HepG2 (cell line): ENCODE measurements around the gene PSMA7. TPM values are rescaled to one million over a fixed set of nuclear protein-coding genes. Genes with fewer than 3 reads are reported as not detected.

Experiments
- DMTF1 ChIP-seq: sonication (generic); formaldehyde crosslinking; IDR thresholded peaks from 2 replicates; pipeline ENCODE4 v1.4.0; 2020; ENCODE audit warnings: mild to moderate bottlenecking, missing genetic modification reagents
- FOXK2 ChIP-seq: fragments of 450-650 bp; IDR thresholded peaks from 2 replicates; pipeline ENCODE4 v1.6.1; 2016
- GATAD1 ChIP-seq: IDR thresholded peaks from 2 replicates; pipeline ENCODE4 v1.6.1; 2016; ENCODE audit warnings: missing genetic modification reagents, missing compliant biosample characterization
- GFI1 ChIP-seq: sonication (generic); formaldehyde crosslinking; IDR thresholded peaks from 2 replicates; pipeline ENCODE4 v1.5.0; 2020; ENCODE audit warnings: missing genetic modification reagents, mild to moderate bottlenecking, borderline replicate concordance
- HCFC1 ChIP-seq: fragments of 150-350 bp; IDR thresholded peaks from 2 replicates; pipeline ENCODE4 v1.6.1; 2014; ENCODE audit warnings: low read depth, low read length
- HOXA5 ChIP-seq: sonication (generic); formaldehyde crosslinking; IDR thresholded peaks from 2 replicates; pipeline ENCODE4 v1.4.0; 2020; ENCODE audit warnings: missing genetic modification reagents
- KLF13 ChIP-seq: sonication (generic); formaldehyde crosslinking; IDR thresholded peaks from 2 replicates; pipeline ENCODE4 v1.4.0; 2020; ENCODE audit warnings: mild to moderate bottlenecking, missing genetic modification reagents
- MNT ChIP-seq: fragments of 450-650 bp; IDR thresholded peaks from 2 replicates; pipeline ENCODE4 v1.6.1; 2016
- NFKBIZ ChIP-seq: IDR thresholded peaks from 2 replicates; pipeline ENCODE4 v1.6.1; 2018; ENCODE audit warnings: missing genetic modification reagents, missing compliant biosample characterization
- PAX8 ChIP-seq: sonication (generic); formaldehyde crosslinking; IDR thresholded peaks from 2 replicates; pipeline ENCODE4 v1.8.0; 2022; ENCODE audit warnings: mild to moderate bottlenecking, missing genetic modification reagents, borderline replicate concordance
- SMAD9 ChIP-seq: sonication (generic); formaldehyde crosslinking; IDR thresholded peaks from 2 replicates; pipeline ENCODE4 v1.5.1; 2020; ENCODE audit warnings: mild to moderate bottlenecking, missing genetic modification reagents
- TFDP1 ChIP-seq: IDR thresholded peaks from 2 replicates; pipeline ENCODE4 v1.6.1; 2016; ENCODE audit warnings: missing compliant biosample characterization, missing genetic modification reagents, borderline replicate concordance
- ZBTB4 ChIP-seq: sonication (generic); formaldehyde crosslinking; IDR thresholded peaks from 2 replicates; pipeline ENCODE4 v1.4.0; 2020; ENCODE audit warnings: missing genetic modification reagents, mild to moderate bottlenecking, borderline replicate concordance
- ZNF251 ChIP-seq: sonication (generic); formaldehyde crosslinking; IDR thresholded peaks from 2 replicates; pipeline ENCODE4 v1.9.0; 2021; ENCODE audit warnings: mild to moderate bottlenecking, missing genetic modification reagents
- ZNF331 ChIP-seq: sonication (generic); formaldehyde crosslinking; IDR thresholded peaks from 2 replicates; pipeline ENCODE4 v1.4.0; 2020; ENCODE audit warnings: missing genetic modification reagents
- ZNF543 ChIP-seq: sonication (generic); formaldehyde crosslinking; IDR thresholded peaks from 2 replicates; pipeline ENCODE4 v1.4.0; 2020; ENCODE audit warnings: mild to moderate bottlenecking, missing genetic modification reagents
- ZNF552 ChIP-seq: sonication (generic); formaldehyde crosslinking; IDR thresholded peaks from 2 replicates; pipeline ENCODE4 v1.9.0; 2022; ENCODE audit warnings: missing genetic modification reagents, mild to moderate bottlenecking, borderline replicate concordance
- ZNF576 ChIP-seq: sonication (generic); formaldehyde crosslinking; IDR thresholded peaks from 2 replicates; pipeline ENCODE4 v1.4.0; 2020; ENCODE audit warnings: mild to moderate bottlenecking, missing genetic modification reagents
- ZUFSP ChIP-seq: sonication (generic); formaldehyde crosslinking; IDR thresholded peaks from 2 replicates; pipeline ENCODE4 v1.9.0; 2021; ENCODE audit warnings: missing genetic modification reagents, mild to moderate bottlenecking, borderline replicate concordance
- polyA plus RNA-seq, 8 experiments: library from polyadenylated mRNA; depleted of rRNA in 3 of 8; stranded (reverse) in 7 of 8; unstranded in 1 of 8; fragments of >200 nt; fragmentation: Illumina TruSeq in 4 of 8; extraction: Trizol in 4 of 8; gene quantifications; 2 replicates each; pipeline versions ENCODE4 v1.2.1 to v1.2.3, GENCODE V29; 2011 to 2016; ENCODE audit warnings: low read depth in 4 of 8, missing spikeins in 1 of 8, mixed read lengths in 1 of 8; ENCODE audit not compliant: insufficient read depth in 1 of 8
- total RNA-seq, 5 experiments: library from RNA; depleted of rRNA; stranded (reverse); fragments of >200 nt; fragmentation: Illumina TruSeq; extraction: Trizol; gene quantifications; 2 replicates each; pipeline ENCODE4 v1.2.3, GENCODE V29; 2016; ENCODE audit warnings: low read depth in 1 of 5

PSMA7 gene
- total and polyA plus RNA-seq, 2 of the 13 experiments (the other 11 are each of a cell fraction or from before 2014, with no cell fraction given): 531 to 631 TPM

- peak; percentile 76; the same call in 1 of the 2 replicates for TF ChIP-seq DMTF1
- peak; percentile 33; the same call in 1 of the 2 replicates for TF ChIP-seq ZNF331
- TF ChIP-seq HCFC1: no peak
- TF ChIP-seq HOXA5 (CRISPR knock-in tag): no peak
- peak; percentile 80 for TF ChIP-seq GFI1 (CRISPR knock-in tag)
- no peak for TF ChIP-seq PAX8 (CRISPR knock-in tag)
- TF ChIP-seq GATAD1: peak; percentile 49; the same call in 1 of the 2 replicates
- TF ChIP-seq KLF13 (CRISPR knock-in tag): 0 out of 2 replicates have a peak, but pooled peaks have one; percentile 15
- no peak for TF ChIP-seq ZNF543 (CRISPR knock-in tag)
- peak; percentile 91 for TF ChIP-seq TFDP1 (CRISPR knock-in tag)
- TF ChIP-seq ZNF251 (CRISPR knock-in tag): no peak
- TF ChIP-seq ZNF576 (CRISPR knock-in tag): no peak
- TF ChIP-seq FOXK2: peak; percentile 66; the same call in 1 of the 2 replicates
- no peak for TF ChIP-seq ZUFSP (CRISPR knock-in tag)
- TF ChIP-seq MNT: peak; percentile 89
- no peak for TF ChIP-seq SMAD9 (CRISPR knock-in tag)
- TF ChIP-seq ZNF552 (CRISPR knock-in tag): peak; percentile 29; the same call in 1 of the 2 replicates
- TF ChIP-seq NFKBIZ (CRISPR knock-in tag): 0 out of 2 replicates have a peak, but pooled peaks have one; percentile 44
- TF ChIP-seq ZBTB4 (CRISPR knock-in tag): no peak; the same call in 1 of the 2 replicates
These were observed 3.0 kb upstream of the PSMA7 start (continued) for GRCh38 chr20:62146019-62146755.
